8988T (cell line): ENCODE data around the gene KRT32.
"Not testable (repeated sequence)": the region's sequence is repeated elsewhere in the genome, so short reads cannot be mapped to it uniquely, and the experiment has no call there.

Source experiments
- DNase-seq: peaks from one replicate; pipeline ENCODE4 v3.0.0; 2011

KRT32 gene

DNA sequence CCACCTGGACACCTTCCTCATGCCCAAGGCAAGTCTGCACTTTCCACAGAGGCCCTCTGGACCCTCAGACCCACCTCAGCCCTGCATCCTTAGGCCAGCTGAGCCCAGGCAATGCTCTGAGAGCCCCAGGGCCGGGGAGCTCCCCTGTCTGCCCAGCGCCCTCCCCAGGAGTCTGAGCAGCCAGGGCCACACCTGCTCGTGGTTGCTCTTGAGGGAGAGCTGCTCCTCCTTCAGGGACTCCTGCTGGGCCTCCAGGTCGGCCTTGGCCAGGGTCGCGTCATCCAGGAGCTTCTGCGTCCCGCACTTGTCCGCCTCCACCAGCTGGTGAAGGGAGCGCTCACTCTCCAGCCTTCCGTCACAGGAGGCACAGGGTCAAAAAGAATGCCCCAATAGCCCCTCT, 44.6 kb downstream of the KRT32 start:
- DNase-seq: not testable (repeated sequence)

DNA sequence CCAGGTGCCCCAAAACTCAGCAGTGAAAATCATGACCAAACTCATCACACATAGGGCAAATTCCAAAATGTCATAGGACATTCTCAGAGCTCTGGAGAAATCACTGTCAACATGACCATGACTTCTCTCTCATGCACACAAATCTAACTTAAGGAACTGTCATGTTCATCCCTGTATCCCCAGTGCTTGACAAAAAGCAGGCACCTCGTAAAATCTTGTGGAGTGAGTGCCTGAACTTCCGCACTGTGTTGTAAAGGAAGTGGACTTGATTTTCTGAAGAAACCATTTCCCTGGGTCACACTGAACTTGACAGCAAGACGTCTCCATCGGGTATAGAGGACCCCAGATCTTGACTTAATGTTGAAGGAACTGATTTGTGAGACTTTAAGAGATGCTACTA, 45.6 kb downstream of the KRT32 start:
- DNase-seq: no peak

DNA sequence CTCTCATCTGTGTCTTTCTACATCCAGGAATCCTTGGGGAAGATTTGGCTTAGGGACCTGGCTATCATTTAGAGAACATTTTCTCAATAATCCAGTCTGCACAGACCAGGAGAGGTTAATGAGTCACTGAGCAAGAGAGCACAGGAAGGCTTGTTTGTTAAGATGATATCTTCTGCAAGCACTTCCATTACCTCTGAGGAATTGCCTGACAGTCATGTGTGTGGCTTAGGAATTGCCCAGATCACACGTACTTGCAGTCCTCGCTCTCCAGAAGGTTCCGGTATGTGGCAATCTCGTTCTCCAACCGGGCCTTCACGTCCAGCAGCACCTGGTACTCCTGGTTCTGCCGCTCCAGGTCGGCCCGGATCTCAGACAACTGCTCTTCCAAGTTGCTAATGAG, 46.1 kb downstream of the KRT32 start:
- DNase-seq: no peak

DNA sequence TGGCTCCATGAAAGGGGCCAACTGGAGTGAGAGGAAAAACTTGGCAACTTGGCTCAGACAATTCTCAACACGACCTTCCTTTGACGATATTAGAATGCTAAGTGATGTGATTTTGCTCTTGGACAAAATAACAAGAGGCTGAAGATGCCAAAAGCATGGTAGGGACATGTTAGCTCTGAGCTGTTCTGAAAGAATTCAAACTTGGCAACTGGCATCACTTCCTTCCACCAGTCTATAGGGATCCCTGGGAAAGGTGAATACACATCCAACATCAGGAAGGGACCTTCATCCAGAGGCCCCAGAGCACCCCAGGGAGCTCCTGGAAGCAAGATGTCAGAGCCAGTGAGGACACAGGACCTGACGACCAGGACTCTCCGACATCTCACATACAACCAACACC, 47.1 kb downstream of the KRT32 start:
- DNase-seq: no peak

DNA sequence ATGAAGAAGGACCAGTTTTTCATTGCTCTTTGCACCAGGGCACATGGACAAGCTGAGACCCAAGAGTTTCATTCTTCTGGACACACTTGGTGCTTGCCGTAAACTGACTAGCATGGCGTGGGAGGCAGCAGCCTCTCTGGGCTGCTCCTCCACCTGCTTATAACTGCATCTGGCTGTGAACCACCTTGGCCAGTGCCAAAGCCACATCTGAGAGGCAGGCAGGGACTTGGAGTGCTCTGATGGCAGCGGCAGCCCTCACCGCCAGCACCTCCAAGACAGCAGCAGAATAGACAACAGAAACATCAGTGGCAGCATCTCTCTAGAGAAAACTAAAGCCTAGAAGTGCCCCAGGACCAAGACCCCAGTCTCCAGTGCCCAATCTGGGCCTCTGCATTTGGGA, 47.5 kb downstream of the KRT32 start:
- no peak for DNase-seq

DNA sequence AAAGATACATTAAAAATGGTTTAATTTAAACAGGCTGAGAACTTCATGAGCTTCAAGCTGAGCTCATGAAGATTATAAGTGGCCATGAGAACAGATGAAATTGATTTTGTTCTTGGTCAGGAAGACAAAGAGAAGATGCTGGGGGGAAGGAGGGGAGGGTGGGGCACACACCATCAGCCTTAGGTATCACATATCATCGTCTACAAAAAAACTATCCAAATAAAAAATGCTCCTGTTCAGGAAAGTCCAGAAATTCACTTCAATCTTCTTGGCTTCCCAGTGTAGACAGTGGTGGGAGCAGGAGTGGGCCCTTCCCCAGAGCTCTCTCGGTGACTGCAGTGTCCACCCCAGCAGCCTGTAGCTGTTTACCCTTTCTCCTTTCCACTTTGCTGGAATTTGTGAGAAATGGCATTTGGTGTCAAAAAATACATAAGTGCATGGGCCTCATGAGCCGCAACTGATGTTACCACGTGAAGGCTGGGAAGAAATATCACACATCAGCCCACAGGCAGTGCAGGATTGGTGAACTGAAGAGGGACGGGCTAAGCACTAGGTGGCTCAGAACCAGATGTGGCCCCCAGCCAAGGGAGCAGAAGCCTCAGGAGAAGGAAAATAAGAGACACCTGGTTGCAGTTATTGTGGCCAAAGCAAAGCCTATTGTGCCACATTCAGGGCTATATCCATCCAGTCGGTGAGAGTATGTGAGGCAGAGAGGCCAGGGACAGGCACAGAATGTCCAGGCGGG, 48.9 kb downstream of the KRT32 start:
- no peak for DNase-seq

DNA sequence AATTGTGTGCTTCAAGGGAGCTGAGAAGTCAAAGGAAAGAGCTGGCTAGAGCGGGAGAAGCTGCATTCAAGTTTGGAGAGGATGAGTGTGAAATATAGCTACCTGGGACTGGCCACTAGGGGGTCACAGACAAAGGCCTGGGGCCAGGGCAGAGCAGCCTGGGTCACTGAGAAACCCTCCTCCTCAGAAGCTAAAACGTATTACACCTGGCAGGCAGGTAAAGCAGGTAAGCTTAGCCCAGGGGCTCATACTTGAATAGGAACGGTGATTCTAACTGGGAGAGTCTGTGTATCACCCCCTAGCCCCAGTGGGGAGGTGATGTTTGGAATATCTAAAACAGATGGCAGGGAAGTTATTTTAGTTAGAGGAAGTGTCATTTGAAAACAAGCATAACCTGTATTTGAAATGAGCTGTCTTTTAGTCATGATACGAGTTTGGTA, 49.6 kb downstream of the KRT32 start:
- peak; percentile 40 for DNase-seq

DNA sequence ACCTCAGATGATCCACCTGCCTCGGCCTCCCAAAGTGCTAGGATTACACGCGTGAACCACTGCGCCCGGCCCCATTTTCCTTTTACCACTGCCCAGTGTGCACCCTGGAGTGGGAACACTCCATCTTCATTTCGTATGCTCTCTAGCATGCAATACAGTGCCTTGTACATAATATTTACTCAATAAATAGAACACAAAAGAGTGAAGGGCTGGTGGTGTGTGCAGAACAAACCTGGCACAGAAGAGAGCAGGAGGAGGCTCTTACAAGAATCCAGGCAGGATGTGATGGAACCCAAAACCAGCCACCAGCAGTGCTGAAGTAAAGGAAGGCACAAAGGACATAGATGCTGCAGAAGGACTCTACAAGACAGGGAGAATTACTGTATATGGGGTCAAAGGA, 50.1 kb downstream of the KRT32 start:
- DNase-seq: no peak

DNA sequence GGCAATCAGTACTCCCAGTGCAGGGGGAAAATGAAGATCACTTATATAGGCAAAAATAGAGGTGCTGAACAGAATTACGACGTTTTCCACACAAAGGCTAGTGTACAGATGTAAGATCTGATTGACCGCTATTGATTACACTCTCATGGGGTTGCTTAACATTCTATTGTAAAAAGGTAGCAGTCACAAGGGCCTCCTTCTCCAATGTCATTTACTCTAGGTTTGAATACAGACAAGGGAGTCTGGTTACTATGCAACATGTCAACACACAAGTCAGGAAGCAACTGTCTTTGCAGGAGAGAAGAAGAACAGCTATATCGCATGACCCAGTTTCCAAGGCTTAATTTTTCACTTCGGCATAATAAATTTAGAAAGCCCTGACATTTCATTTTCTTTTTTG, 50.7 kb downstream of the KRT32 start:
- DNase-seq: no peak

DNA sequence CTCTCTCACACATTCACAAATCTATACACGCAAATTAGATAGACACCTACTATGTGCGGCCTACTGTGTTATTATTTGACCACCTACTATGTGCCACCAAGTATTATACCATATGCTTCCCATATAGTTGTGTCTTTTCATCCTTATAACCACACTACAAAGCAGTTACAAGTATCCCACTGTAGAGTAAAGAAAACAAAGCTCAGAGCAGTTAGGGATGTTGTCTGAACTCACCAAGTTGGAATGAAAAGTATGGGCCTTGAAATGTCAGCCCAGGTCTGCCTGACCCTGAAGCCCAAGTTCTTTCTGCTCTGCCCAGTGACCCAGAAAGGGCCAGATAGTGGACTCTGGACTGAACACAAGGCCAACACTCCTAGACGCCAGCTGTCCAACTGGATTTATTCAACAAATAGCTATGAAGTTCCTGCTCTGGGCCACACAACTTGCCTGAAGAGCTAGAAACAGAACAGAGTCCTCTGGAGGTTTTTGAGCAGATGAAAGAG, 51.3 kb downstream of the KRT32 start:
- DNase-seq: no peak

DNA sequence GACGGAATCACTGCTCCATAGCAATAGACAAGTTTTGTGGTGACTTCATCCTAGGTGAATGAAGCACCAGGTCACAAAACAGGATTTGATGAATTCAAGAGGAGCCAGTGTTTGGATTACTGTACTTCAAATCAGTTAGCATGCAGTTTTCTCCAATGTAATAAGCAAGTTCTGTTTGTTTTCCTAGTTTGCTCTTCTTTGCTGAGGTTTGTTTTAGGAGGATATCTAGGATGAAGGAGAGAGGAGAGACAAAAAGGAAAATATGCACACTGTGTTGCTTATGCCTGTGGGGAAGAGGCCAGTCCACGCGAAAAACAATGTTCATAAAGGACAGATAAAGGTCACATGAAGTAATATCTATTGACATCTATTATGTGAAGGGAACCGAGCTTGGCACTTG, 51.8 kb downstream of the KRT32 start:
- DNase-seq: no peak

DNA sequence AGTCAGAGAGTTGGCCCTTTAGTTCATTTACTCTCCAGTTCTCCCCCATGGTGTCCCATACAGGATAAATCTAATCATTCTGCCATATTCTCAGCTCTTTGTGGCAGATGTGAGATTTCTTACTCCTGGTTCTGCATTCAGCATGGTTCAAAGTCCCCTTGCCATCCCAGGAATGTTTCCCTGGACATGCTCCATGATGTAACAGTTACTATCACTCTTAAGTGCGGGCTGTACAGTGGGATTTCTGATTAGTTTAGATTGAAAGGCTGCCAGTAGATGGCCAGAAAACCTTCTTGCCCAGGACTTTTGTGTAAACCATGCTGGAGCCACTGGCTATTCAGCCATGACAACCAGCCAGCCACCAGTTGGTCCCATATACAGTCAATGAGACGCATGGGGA, 53.2 kb downstream of the KRT32 start:
- no peak for DNase-seq

DNA sequence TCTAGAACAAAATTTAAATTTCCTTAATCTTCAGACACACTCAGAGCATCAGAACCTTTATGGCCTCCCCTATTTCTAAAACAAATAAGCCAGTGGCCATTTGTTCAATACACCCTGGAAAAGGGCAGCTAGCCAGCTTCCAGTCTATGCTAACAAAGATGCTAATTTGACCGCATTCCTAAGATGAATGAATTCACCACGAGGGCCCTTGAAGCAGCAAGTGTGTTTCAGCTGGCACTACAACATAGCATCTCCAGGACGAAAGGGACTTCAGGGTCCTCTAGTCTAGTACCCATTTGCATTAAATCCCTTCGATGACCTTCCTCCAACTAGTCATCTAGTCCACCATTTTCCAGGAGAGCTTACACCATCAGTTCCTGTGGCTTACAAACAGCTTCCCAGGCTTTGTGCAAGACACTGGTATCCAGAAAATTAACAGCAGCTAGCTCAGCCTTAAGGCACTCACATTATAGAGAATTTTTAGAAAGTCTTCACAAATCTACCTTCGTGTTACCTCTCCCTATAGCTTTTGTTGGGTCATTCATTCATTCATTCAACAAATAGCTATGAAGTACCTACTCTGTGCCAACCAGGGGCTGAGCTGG, 53.7 kb downstream of the KRT32 start:
- no peak for DNase-seq

DNA sequence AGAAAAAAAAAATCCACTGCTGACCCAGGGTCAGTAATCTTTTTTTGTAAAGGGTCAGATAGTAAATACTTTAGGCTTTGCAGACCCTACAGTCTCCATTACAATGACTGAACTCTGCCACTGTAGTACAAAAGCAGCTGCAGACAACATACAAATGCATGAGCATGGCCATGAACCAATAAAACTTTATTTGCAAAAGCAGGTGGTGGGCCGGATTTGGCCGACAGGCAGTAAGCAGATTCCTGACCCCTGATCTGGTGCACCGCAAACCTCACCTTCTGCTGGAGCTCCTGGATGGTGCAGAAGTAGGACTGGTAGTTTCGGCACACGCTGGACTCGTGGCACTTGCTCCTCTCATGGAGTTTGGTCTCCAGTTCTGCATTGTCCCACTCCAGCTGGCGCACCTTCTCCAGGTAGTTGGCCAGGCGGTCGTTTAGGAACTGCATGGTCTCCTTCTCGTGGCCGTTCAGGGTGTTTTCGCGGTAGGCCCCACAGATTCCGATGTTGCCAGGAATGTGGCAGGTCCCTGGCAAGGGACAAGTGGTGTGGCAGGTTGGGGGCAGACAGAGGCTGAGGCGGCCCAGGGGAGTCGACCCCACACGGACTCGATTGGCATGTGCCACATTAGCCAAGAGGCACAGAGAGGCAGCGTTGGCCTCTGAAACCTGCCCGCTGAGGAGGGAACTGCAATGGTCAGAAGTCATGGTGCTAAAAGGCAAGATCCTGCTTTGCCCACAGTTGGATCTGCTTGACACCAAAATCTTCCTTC, 55.9 kb downstream of the KRT32 start:
- no peak for DNase-seq
